ENCODE measurements around the gene FRG1.
"Not testable (repeated sequence)": the region's sequence is repeated elsewhere in the genome, so short reads cannot be mapped to it uniquely, and the experiment has no call there.

The FRG1 gene

GRCh38 chr4:189985651-189986243, 45.1 kb downstream of the FRG1 start:
- DNase-seq = not testable (repeated sequence)

- DNase-seq = no peak
Observed at GRCh38 chr4:189988877-189989431, 48.3 kb downstream of the FRG1 start.

GRCh38 chr4:189989941-189990340, 49.3 kb downstream of the FRG1 start:
- DNase-seq = not testable (repeated sequence)

Measured in hypothalamus (tissue), 51 donors.